PC-9 (cell line): ENCODE measurements around the gene TMEM187.

ENCODE experiments used
- EZH2 ChIP-seq: fragments of 200-600 bp; sonication (generic); IDR thresholded peaks from 2 replicates; pipeline ENCODE4 v1.8.0; 2017; ENCODE audit warnings: antibody characterized with exemption, low read depth
- TF ChIP-seq, protein P1 (sequence below): fragments of 200-600 bp; sonication (generic); conservative IDR thresholded peaks from 2 replicates; pipeline ENCODE4 v1.6.1; 2017; ENCODE audit warnings: mixed run types, antibody characterized with exemption, mild to moderate bottlenecking, moderate library complexity

DNA sequence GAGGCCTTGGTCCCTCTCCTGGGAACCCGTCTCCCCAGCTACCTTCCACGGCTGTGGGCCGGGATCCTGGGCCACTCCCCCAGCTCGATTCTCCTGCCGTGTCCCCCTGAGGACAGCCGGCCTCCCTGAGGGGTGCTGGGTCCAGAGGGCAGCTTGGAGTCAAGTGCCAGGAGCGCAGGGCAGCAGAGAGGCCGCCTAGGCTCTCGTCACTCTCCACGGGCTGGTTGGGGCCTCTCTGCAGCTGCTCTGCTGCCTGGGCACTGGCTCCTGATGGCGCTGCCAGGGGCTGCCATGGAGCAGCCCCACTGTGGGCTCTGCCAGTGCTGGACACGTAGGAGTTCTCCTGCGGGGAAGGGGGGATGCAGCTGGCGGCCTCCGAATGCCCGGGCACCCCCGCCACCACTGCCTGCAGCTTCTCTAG is 40.5 kb downstream of the TMEM187 start:
- TF ChIP-seq, protein P1, sequence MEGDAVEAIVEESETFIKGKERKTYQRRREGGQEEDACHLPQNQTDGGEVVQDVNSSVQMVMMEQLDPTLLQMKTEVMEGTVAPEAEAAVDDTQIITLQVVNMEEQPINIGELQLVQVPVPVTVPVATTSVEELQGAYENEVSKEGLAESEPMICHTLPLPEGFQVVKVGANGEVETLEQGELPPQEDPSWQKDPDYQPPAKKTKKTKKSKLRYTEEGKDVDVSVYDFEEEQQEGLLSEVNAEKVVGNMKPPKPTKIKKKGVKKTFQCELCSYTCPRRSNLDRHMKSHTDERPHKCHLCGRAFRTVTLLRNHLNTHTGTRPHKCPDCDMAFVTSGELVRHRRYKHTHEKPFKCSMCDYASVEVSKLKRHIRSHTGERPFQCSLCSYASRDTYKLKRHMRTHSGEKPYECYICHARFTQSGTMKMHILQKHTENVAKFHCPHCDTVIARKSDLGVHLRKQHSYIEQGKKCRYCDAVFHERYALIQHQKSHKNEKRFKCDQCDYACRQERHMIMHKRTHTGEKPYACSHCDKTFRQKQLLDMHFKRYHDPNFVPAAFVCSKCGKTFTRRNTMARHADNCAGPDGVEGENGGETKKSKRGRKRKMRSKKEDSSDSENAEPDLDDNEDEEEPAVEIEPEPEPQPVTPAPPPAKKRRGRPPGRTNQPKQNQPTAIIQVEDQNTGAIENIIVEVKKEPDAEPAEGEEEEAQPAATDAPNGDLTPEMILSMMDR = no peak
- TF ChIP-seq EZH2 = no peak
